ENCODE measurements around the gene RNASEL.
"Not testable (repeated sequence)": the region's sequence is repeated elsewhere in the genome, so short reads cannot be mapped to it uniquely, and the experiment has no call there.

The RNASEL gene

DNA sequence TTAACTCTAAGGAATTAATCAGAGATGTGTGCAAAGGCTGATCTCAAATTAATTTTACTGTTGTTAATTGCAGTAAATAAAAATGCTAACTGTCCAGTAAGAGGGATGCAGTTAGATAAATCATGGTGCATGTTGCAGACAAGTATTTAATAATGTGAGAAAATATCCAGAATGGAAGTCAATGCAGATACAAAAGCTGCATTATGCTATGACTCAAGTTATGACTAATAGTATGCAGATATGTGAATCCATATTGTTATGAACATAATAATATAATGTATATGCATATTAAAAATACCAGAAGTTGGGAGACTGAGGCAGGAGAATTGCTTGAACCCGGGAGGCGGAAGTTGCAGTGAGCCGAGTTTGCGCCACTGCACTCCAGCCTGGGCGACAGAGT, 21.4 kb downstream of the RNASEL start:
- DNase-seq, result no peak

DNA sequence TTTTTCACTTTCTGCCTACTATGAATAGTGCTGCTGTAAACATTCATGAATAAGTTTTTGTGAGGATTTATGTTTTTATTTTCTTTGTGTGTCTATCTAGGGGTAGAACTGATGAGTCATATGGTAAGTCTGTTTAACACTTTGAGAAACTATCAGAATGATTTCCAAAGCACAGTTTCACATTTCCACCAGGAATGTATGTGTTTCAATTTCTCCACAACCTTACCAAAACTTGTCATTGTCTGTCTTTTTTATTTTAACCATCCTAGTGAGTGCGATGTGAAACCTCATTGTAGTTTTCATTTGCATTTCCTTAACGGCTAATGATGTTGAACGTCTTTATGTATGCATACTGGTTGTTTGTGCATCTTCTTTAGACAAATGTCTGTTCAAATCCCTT, 23.5 kb downstream of the RNASEL start:
- DNase-seq, result no peak

DNA sequence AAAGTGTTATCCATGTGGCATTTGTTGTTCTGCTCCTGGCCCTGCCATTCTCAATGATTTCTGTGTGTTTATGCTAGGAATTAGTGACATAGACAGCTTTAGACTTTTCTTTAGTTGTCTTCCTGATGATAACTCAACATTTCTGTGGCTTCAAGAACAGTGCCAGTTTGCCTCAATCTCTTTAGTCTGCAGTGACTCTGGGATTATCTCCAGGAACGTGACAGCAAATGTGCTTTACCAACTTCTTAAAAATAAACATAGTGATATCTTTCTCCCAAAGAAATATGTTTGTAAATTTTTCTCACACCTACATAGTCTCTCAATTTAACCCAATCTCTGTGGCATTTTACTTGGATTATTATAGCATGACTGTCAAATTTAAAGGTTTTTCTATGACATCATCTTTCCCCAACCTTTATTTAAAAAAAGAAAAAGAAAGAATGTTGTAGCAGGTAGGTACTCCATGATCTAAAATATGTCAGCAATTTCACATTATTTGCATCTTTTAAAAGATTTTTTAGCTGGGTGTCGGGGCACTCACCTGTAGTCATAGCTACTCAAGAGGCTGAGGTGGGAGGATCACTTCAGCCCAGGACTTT, 24.6 kb downstream of the RNASEL start:
- DNase-seq, result no peak

DNA sequence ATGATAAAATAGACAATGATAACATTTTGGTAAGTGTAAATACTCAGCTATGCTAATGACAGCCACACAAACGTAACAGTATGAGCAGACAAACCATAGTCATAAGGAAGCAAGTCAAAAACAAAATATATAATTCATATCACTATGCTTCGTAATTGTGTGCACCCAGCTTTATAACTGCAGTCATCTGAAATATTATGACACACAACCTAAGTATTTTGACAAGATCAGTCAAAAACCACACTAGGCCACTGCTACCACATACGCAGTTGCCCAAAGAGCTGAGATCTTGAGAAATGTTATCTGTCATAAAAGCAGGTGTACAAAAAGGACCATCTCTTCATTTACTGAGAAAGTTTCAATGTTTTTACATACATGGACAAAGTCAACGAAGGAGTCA, 26.0 kb downstream of the RNASEL start:
- no peak for DNase-seq

DNA sequence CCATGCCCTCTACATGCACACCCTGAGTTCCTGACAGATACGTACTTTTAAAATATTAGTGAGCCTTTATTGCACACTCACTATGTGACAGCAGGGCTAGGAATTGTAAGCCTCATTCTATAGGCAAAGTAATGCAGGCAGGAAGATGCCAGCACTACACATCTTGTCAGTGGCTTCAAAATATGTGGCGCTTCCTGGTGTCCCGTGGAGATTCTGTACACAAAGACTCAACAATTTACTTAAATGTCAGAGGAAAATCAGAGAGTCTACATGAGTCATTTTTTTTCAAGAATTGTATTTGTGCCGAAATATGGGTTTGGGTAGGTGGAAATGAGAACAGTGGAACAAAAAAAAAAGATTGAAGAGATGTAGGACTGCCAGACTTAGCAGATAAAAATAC, 27.6 kb downstream of the RNASEL start:
- no peak for DNase-seq

DNA sequence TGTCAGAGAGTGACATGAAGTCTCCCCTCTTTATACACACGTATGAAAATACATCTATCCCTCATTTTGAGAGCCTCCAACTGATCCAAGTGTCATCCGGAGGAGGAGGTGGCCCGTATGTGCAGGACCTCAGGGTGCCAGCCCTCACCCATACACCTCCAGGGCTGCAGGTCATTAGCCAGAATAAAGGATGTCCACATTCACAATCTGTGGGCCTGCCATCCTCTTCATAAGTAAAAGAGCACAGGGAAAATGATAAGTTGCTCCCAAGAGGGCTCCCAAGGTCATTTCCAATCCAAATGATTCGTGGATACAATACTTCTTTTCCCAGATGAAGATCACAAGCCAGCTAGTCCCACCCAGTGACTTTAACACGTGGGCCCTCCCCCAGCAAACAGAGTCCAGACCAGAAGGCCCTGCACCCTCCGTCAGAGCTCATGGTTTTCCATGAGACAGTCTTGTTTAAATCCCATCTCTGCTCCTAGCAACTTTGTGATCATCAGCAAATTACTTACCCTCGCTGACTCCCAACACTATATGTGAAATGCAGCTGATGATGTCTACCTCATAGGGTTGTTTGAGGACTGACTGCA, 28.6 kb downstream of the RNASEL start:
- no peak for DNase-seq

DNA sequence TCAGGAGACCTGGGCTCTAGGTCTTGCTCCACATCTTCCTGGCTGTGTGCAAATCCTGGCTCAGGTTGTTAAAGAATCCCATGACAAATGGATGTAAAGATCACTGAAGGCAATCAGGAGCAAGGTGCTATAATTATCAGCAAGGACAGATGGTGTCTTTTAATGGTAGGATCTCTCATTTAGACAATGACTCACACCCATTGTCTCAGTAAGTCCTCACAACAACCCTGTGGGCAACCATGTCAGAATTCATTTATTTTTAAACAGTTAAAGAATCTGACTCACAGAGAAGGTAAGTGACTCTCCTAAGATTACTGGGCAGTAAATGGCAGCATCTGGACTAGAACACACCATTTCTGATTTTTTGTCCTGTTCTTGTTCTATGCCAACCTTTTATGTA, 32.8 kb downstream of the RNASEL start:
- no peak for DNase-seq

DNA sequence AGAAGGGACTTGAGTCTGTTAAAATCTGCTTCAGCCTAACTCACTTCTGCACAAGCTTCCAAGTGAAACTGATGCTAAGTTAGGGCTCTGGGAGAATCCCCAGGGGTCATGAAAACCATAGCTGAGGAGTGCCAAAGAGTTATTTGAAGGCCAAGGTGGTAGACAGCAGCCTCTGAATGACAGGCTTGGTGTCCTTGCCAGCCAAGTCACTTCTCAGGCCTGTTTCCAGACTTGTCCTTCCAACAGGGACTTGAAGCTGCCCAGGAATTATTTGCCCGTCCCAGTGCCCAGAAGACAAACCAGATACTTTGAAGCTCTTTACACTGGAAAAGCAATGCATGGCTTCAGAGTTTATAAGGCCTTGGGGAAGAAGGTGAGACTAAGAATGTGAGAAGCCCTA, 33.6 kb downstream of the RNASEL start:
- no peak for DNase-seq

DNA sequence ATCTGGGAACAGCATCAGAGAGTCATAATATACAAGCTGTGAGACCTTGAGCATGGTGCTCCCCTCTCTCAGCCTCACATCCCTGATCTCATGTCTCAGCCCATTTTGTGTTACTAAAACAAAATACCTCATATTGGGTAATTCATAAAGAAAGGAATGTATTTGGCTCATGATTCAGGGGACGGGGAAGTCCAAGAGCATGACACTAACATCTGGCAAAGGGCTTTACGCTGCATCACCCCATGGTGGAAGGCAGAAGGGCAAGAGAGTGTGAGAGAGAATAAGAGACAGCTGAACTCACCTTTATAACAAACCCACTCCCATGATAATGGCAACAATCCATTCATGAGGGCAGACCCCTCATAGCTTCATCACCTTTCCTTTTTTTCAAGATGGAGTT, 36.5 kb downstream of the RNASEL start:
- no peak for DNase-seq

DNA sequence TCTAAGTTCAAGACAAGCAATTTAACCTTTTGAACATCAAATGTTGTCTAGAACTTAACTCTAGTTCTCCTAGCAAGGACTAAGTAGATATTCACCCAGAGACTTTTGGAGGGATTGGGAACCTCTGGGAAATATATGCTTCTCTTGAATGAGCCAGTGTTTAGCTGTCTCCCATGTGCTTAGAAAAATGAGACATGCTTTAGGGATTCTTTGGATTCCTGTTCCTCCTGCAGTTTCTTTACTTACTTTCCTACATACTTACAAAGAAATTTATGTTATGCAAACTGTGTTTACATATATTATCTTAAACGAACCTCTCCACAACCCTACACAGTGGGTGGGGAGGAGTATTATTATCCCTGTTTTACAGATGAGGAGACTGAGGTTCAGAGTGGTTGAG, 39.2 kb downstream of the RNASEL start:
- no peak for DNase-seq

DNA sequence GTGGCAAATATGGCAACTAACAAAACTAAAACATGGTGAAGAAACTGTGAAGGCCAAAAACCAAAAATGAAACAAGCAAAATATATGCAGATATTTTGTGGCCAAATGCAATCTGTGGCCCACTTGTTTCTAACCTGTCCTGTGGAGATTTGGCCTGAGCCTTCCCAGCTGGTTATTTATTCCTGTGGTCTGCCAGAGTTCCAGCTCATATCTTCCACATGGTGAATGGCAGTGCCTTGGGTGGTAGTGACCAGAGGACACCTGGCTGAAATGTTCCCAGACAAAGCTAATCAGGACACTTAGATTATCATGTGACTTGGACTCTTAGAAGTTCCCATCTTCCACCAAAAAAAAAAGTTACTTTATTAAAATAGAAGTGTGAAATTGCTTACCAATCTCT, 39.7 kb downstream of the RNASEL start:
- DNase-seq, result no peak

DNA sequence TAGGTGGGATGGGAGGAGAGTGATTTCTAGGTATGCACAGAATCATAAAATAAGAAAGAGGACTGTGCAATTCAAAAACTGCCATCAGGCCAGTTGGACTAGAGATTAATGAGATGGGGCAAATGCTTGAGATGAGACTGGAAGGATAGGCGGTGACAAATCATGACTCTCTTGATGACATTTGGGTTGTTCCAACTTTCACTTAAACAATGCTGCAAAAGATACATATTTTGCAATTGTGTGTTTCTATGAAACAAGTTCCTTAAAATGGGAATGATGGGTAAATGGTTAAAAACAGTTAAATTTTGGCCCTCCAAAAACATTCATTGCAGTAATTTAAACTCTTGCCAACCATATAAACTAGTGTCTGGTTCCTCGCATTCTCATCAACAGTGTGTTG, 55.2 kb downstream of the RNASEL start:
- DNase-seq, result no peak

DNA sequence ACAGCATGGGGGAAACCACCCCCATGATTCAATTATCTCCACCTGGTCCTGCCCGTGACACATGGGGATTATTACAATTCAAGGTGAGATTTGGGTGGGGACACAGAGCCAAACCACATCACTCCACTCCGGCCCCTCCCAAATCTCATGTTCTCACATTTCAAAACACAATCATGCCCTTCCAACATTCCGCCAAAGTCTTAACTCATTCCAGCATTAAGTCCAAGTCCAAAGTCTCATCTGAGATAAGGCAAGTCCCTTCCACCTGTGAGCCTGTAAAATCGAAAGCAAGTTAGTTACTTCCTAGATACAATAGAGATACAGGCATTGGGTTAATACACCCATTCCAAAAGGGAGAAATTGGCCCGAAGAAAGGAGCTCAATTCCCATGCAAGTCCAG, 60.9 kb downstream of the RNASEL start:
- DNase-seq, result not testable (repeated sequence)

DNA sequence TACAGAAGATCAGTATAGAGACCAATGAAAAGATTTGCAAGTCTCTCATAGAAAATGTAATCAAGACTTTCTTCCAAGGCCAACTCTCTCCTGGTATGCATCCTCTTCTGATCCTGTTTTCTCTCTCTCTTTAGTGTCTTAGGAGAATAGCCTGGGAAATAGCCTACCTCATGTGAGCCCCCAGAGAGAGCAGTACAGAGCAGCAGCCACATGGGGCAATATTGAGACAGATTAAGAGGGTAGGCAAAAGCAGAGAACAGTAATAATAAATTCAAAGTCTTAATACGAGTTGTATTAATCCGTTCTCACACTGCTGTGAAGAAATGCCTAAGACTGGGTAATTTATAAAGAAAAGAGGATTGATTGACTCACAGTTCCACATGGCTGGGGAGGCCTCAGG, 61.4 kb downstream of the RNASEL start:
- no peak for DNase-seq

DNA sequence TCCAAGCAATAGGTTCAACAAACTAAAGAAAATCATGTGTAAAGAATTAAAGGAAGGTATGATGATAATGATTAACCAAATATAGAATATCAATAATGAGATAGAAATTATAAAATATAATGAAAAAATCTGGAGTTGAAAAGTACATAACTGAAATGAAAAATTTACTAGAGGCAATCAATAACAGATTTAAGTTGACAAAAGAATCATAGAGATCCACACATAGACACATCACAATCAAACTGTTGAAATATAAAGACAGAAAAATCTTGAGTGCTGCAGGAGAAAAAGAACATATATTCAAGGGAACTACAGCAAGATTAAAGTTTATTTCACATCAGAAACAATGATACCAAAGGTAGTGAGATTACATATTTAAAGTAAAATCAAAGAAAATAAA, 63.7 kb downstream of the RNASEL start:
- no peak for DNase-seq
